Spleen (tissue), 11 donors: ENCODE data around the gene HOXB6. TPM values are rescaled to one million over a fixed set of nuclear protein-coding genes. Genes with fewer than 3 reads are reported as not detected.

Experiments
- DNase-seq: peaks from one replicate; pipeline ENCODE4 v3.0.0-alpha.2; 2020
- H3K27ac ChIP-seq, 8 donors: fragments of 200-600 bp; sonication (generic) in 7 of 8; 1 replicate in 4 of 8; 2 replicates in 4 of 8; pipeline versions ENCODE4 v1.5.0 to v1.8.0; 2016 to 2021; ENCODE audit warnings: inconsistent platforms in 4 of 8, mild to moderate bottlenecking in 4 of 8, moderate library complexity in 1 of 8
- H3K27me3 ChIP-seq, 7 donors: fragments of 200-600 bp; sonication (generic) in 6 of 7; replicated peaks in 1 of 7; 1 replicate in 4 of 7; 2 replicates in 3 of 7; pipeline versions ENCODE4 v1.5.0 to v1.8.0; 2016 to 2021; ENCODE audit warnings: inconsistent platforms in 3 of 7, mild to moderate bottlenecking in 1 of 7
- H3K36me3 ChIP-seq, 6 donors: fragments of 200-600 bp; sonication (generic) in 5 of 6; 1 replicate in 4 of 6; 2 replicates in 2 of 6; pipeline versions ENCODE4 v1.5.0 to v1.8.0; 2016 to 2021; ENCODE audit warnings: inconsistent platforms in 2 of 6
- H3K4me1 ChIP-seq, 6 donors: fragments of 200-600 bp; sonication (generic) in 5 of 6; 1 replicate in 3 of 6; 2 replicates in 3 of 6; pipeline versions ENCODE4 v1.5.0 to v1.8.0; 2016 to 2021; ENCODE audit warnings: inconsistent platforms in 3 of 6
- H3K4me3 ChIP-seq, 8 donors: fragments of 200-600 bp; sonication (generic) in 7 of 8; 1 replicate in 4 of 8; 2 replicates in 4 of 8; pipeline versions ENCODE4 v1.5.0 to v1.8.0; 2016 to 2021; ENCODE audit warnings: inconsistent platforms in 4 of 8, mild to moderate bottlenecking in 4 of 8, moderate library complexity in 2 of 8
- H3K9me3 ChIP-seq, 8 donors: fragments of 200-600 bp; sonication (generic) in 7 of 8; 1 replicate in 4 of 8; 2 replicates in 4 of 8; pipeline versions ENCODE4 v1.5.0 to v1.8.0; 2016 to 2021; ENCODE audit warnings: inconsistent platforms in 4 of 8
- CTCF ChIP-seq, 11 experiments: fragments of 200-600 bp in 7 of 11; fragments of 450-650 bp in 4 of 11; sonication (generic) in 4 of 11; IDR thresholded peaks in 8 of 11; conservative IDR thresholded peaks in 3 of 11; 1 replicate in 7 of 11; 2 replicates in 4 of 11; pipeline versions ENCODE4 v1.4.0 to v1.8.0; 2016 to 2021; ENCODE audit warnings: antibody characterized with exemption in 11 of 11, inconsistent platforms in 4 of 11, mild to moderate bottlenecking in 1 of 11
- POLR2A ChIP-seq, 3 donors: fragments of 450-650 bp; IDR thresholded peaks; one replicate each; pipeline ENCODE4 v1.5.1; 2017; ENCODE audit warnings: antibody characterized with exemption in 3 of 3, mild to moderate bottlenecking in 1 of 3
- POLR2AphosphoS5 ChIP-seq, 3 donors: sonication (generic); formaldehyde crosslinking; IDR thresholded peaks; one replicate each; pipeline ENCODE4 v1.5.1; 2017; ENCODE audit warnings: antibody characterized with exemption in 3 of 3
- WGBS, 5 donors: extraction: QIAGEN DNeasy Blood & Tissue Kit in 3 of 5; methylation state at CpG; one replicate each; pipeline versions ENCODE4 v1.1.5 to v1.1.7; 2013 to 2018; 5-methylcytosine and 5-hydroxymethylcytosine counted together
- intact Hi-C: fragments of 100-400 bp; cut with DNase I; formaldehyde crosslinking; loops from one replicate; pipeline ENCODE4 v1.15.0; 2023; ENCODE audit warnings: low total_unique reads
- polyA plus RNA-seq, 3 donors: library from polyadenylated mRNA; stranded (reverse); fragments of 200-250 nt; gene quantifications; one replicate each; pipeline ENCODE4 v1.2.1, GENCODE V29; 2013
- total RNA-seq, 7 donors: library from RNA; depleted of rRNA in 3 of 7; stranded (reverse); fragments of >200 nt in 3 of 7; fragmentation: NEBNext Ultra II Directional in 4 of 7; extraction: Animal tissue kit (Norgen Biotek cat#: 25700) in 4 of 7; gene quantifications; one replicate each; pipeline versions ENCODE4 v1.1.0 to v1.2.1, GENCODE V29; 2016 to 2021
- donor health status: healthy with polysubstance abuse.
- donor health status: DM: no; HTN: no; CAD: no; lungs with moderate emphysema.
- donor health status: DM: no; HTN: no; CAD: no.
- donor health status: Bipolar disorder and iron deficiency.
- donor health status: healthy.
- donor health status: DM: no; HTN: no; CAD: no.
- donor health status: DM: yes; HTN: yes; CAD: no.

The HOXB6 gene
- total and polyA plus RNA-seq, 10 donors: 1.2 to 4.5 (median 2.9) TPM

GRCh38 chr17:48617471-48618255, 12.9 kb upstream of the HOXB6 start:
- Histone ChIP-seq H3K36me3 (no peaks in the 10 kb centered on the region), H3K27ac (no peak overlapping the region), H3K4me3 (no peak overlapping the region), H3K27me3 (peaks cover 26 to 100% (median 98%) of the 10 kb centered on the region in 7 donors), H3K9me3 (no peaks in the 10 kb centered on the region), H3K4me1 (peaks cover 14 to 45% (median 35%) of the 10 kb centered on the region in 6 donors)
- intact Hi-C loops: loop anchor here (10.0 kb wide), 1 partner anchor 463 kb away; no protein-coding TSS in a partner anchor
- no peak for DNase-seq
- WGBS, 5 donors: 7 to 17% (median 11%) methylated on average over 41 to 43 of the region's 43 CpGs
- TF ChIP-seq CTCF (IDR thresholded peaks at IDR 0.05 in 8 of 11, conservative IDR thresholded peaks at IDR 0.05 in 3 of 11): no peak
- TF ChIP-seq POLR2AphosphoS5 (IDR thresholded peaks at IDR 0.05): no peak
- TF ChIP-seq POLR2A (IDR thresholded peaks at IDR 0.05): no peak

GRCh38 chr17:48616717-48617470, 12.1 kb upstream of the HOXB6 start:
- no peak for TF ChIP-seq POLR2A (IDR thresholded peaks at IDR 0.05)
- no peak for TF ChIP-seq CTCF (IDR thresholded peaks at IDR 0.05 in 8 of 11, conservative IDR thresholded peaks at IDR 0.05 in 3 of 11)
- TF ChIP-seq POLR2AphosphoS5 (IDR thresholded peaks at IDR 0.05): no peak
- intact Hi-C loops: loop anchor here (10.0 kb wide), 1 partner anchor 462 kb away; no protein-coding TSS in a partner anchor
- DNase-seq: no peak
- Histone ChIP-seq H3K27ac (no peak overlapping the region), H3K9me3 (no peaks in the 10 kb centered on the region), H3K4me1 (peaks cover 17 to 53% (median 43%) of the 10 kb centered on the region in 6 donors), H3K36me3 (no peaks in the 10 kb centered on the region), H3K27me3 (peaks cover 26 to 100% (median 99%) of the 10 kb centered on the region in 7 donors), H3K4me3 (no peak overlapping the region)
- 47 to 62% (median 49%) methylated on average over 15 of the region's 15 CpGs for WGBS, 5 donors

- H3K4me1 ChIP-seq: peaks cover 21 to 60% (median 51%) of the 10 kb centered on the region in 6 donors
- H3K36me3 ChIP-seq: no peaks in the 10 kb centered on the region
- no peak for TF ChIP-seq POLR2AphosphoS5 (IDR thresholded peaks at IDR 0.05)
- no peak for TF ChIP-seq CTCF (IDR thresholded peaks at IDR 0.05 in 8 of 11, conservative IDR thresholded peaks at IDR 0.05 in 3 of 11)
- TF ChIP-seq POLR2A (IDR thresholded peaks at IDR 0.05): no peak
- no peaks in the 10 kb centered on the region for H3K9me3 ChIP-seq
- DNase-seq: no peak
- H3K4me3 ChIP-seq: no peak overlapping the region
- WGBS, 5 donors: 38 to 53% (median 46%) methylated on average over 15 to 17 of the region's 17 CpGs
- intact Hi-C loops: loop anchor here (10.0 kb wide), 1 partner anchor 461 kb away; no protein-coding TSS in a partner anchor
- H3K27me3 ChIP-seq: peaks cover 26 to 100% (median 99%) of the 10 kb centered on the region in 7 donors
- no peak overlapping the region for H3K27ac ChIP-seq
Observed at GRCh38 chr17:48615963-48616716, 11.4 kb upstream of the HOXB6 start.
